Eye (tissue), 1 donor: Measurements from ENCODE around the gene TNIP1.

Experiments used
- DNase-seq: peaks from one replicate; pipeline ENCODE4 v3.0.0-alpha.2; 2015

TNIP1 gene

DNA sequence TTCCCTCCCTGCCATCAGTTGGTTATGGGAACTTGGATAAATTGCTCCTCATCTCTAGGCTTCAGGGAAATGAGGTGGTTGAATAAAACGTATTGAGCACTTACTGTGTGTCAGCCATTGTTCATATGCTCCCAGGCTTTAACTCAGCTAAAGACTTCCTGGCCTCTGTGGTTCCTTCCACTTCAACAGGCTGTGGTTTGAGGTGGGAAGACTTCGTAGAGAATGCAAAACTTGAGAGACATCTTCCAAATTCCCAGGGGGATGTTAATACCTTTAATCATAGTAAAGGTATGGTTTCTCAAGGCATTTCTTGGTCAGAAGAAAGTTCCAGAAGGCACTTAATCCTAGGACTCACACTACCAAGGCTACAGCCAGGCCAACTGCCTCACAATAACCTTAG is 62.0 kb downstream of the TNIP1 start:
- no peak for DNase-seq

GRCh38 chr5:151017897-151018296 is 62.9 kb downstream of the TNIP1 start:
- DNase-seq: no peak

GRCh38 chr5:151016700-151017099 is 64.1 kb downstream of the TNIP1 start:
- no peak for DNase-seq

GRCh38 chr5:151015974-151016587 is 64.8 kb downstream of the TNIP1 start:
- DNase-seq: no peak

- DNase-seq: no peak
These were observed 66.0 kb downstream of the TNIP1 start for GRCh38 chr5:151014680-151015343.

GRCh38 chr5:151012862-151013261 is 68.0 kb downstream of the TNIP1 start:
- DNase-seq: no peak

GRCh38 chr5:151008906-151009305 is 71.9 kb downstream of the TNIP1 start:
- no peak for DNase-seq

DNA sequence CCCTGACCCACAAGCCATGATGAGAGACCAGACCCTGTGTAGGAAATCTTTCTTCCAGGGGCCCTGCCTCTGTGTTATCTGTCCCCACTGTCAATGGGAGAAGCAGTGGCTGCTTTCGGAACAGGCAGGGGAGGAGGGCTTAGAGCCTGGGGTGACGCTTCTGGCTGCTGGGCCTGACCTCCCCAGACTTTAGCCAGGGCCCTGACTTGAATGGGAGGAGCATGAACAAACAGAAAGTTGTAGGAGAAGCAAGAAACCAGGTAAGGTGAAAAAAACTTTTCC is 72.7 kb downstream of the TNIP1 start:
- DNase-seq: no peak

- no peak for DNase-seq
These were observed 73.2 kb downstream of the TNIP1 start for GRCh38 chr5:151007430-151008209.

- no peak for DNase-seq
These were observed 74.0 kb downstream of the TNIP1 start for GRCh38 chr5:151006704-151007334.

GRCh38 chr5:151005950-151006576 is 74.8 kb downstream of the TNIP1 start:
- peak; percentile 44 for DNase-seq

GRCh38 chr5:151005187-151005949 is 75.5 kb downstream of the TNIP1 start:
- peak; percentile 11 for DNase-seq

DNA sequence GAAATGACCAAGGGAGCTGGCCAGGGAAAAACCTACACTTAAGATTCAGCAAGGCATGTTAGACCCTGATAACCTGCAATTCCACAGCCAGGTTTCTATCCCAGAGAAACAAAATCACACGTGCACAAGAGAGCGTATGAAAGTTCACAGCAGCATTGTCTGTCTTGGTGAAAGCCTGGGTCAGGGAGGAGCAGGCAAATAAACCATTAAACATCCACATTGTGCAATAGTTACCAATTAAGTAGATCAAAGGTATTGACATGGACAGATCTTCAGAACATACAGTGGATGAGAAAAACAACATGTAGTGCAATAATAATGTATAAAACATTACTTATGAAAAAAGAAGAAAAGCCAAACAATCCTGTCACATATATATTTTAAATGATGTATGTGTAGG is 76.3 kb downstream of the TNIP1 start:
- DNase-seq: no peak

- DNase-seq: peak; percentile 38
These were observed 77.4 kb downstream of the TNIP1 start for GRCh38 chr5:151003503-151003860.

DNA sequence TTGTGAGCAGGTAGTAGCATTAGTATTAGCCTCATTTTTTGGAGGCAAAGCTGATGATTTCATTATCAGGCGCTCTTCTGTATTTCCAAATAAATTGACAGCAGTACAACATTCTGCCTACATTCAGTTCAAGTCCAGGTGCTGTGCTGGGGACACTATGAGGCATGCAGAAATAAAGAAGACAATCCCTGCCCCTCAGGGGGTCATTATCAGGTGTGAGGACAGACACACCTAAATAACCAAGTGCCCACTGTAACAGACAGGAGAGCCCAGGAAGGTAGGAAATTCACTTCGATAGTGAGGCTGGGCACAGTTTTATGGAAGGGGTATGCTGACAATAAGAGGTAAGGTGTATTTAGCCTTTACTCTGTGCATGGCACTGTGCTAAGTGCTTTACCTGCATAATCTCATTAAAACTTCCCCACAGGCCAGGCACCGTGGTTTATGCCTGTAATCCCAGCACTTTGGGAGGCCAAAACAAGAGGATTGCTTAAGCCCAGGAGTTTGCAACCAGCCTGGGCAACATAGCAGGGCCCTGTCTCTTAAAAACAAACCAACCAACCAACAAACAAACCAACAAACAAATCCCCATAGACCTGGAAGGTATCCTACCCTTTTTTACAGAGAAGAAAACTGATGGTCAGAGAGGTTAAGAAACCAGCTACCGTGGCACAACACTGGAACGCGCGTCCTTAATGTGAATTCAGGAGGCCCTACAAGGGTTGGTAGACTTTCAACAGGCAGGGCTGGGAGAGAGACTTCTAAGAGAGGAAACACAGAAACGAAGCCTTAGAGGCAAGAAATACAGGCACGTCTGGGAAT is 77.9 kb downstream of the TNIP1 start:
- DNase-seq: no peak

GRCh38 chr5:151002250-151002649 is 78.6 kb downstream of the TNIP1 start:
- peak; percentile 63 for DNase-seq

- no peak for DNase-seq
These were observed 79.4 kb downstream of the TNIP1 start for GRCh38 chr5:151001436-151001835.

GRCh38 chr5:150999704-151000442 is 81.0 kb downstream of the TNIP1 start:
- DNase-seq: peak; percentile 10

DNA sequence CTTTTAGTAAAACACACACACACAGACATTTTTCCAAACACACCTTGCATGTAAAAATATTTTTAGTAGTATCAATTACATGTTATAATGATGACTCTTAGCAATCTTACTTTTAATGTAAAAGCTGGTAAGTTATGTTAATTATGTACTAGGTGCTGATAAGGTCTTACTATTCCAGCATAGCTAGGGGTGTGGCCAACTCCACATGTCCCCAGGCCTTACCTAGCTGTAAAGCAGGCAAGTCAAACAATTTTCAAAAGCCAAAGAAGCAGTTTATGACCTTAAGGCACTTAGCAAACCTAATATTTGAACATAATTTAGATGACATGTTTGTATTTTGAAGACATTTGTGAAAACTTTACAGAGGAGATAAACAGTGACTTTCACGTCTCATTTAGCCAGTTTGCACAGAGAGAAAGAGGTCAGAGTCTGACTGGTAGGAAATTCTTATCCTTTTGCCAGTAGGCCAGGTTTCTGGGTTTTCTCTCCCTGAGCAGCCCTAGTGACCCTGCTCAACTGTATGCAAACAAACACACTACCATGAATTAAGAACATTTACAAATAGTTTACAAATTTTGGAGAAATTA is 86.9 kb downstream of the TNIP1 start:
- no peak for DNase-seq

- DNase-seq: no peak
These were observed 87.4 kb downstream of the TNIP1 start for GRCh38 chr5:150993422-150993821.

DNA sequence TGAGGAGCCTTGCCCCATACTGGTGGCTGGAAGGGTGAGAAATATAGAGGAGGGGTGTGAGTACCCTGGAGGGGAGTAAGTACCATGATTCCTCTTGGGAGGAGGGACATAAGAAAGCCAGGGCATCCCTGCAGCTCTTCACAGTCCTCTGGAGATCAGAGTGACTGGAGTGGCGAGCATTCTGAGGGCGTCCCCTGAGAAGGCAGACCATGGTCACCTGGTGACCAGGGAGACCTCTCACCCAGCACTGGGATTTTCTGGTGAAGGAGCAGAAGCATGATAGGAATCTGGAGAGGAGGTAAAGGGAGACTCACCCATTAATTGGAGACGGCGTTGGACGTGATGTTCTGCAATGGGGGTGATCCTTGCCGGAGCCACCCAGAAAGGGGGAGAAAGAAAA is 88.1 kb downstream of the TNIP1 start:
- DNase-seq: no peak
